Neural cell (in vitro differentiated cells): ENCODE data around the gene ITM2B. TPM values are rescaled to one million over a fixed set of nuclear protein-coding genes. Genes with fewer than 3 reads are reported as not detected.

Experiments used
- H2AFZ ChIP-seq: fragments of 200-600, 300-800 bp; sonication (generic), shearing (Covaris generic); 2 replicates; pipeline ENCODE4 v1.6.0; 2014; ENCODE audit warnings: low read depth, mild to moderate bottlenecking, antibody characterized with exemption, low read length, moderate library complexity
- H3F3A ChIP-seq: fragments of 200-600 bp; shearing (Covaris generic); 2 replicates; pipeline ENCODE4 v1.6.1; 2016; ENCODE audit warnings: mild to moderate bottlenecking, moderate library complexity, mixed read lengths, antibody characterized with exemption, low read length; ENCODE audit not compliant: insufficient read depth, poor library complexity, severe bottlenecking
- H3K27ac ChIP-seq: fragments of 200-600, 300-800 bp; sonication (generic), shearing (Covaris generic); 2 replicates; pipeline ENCODE4 v1.5.1; 2014; ENCODE audit warnings: mild to moderate bottlenecking, low read length, moderate library complexity
- H3K27me3 ChIP-seq: fragments of 300-800, 200-600 bp; sonication (generic), shearing (Covaris generic); 2 replicates; pipeline ENCODE4 v1.6.0; 2014; ENCODE audit warnings: mild to moderate bottlenecking, low read depth, low read length, moderate library complexity; ENCODE audit not compliant: insufficient read depth
- H3K36me3 ChIP-seq: fragments of 300-800, 200-600 bp; sonication (generic), shearing (Covaris generic); 2 replicates; pipeline ENCODE4 v1.5.1; 2014; ENCODE audit warnings: mild to moderate bottlenecking, antibody characterized with exemption, low read length, moderate library complexity; ENCODE audit not compliant: insufficient read depth
- H3K4me2 ChIP-seq: fragments of 300-800, 200-600 bp; sonication (generic), shearing (Covaris generic); 2 replicates; pipeline ENCODE4 v1.6.0; 2014; ENCODE audit warnings: mild to moderate bottlenecking, low read length
- H3K4me3 ChIP-seq: fragments of 300-800, 200-600 bp; sonication (generic), shearing (Covaris generic); 2 replicates; pipeline ENCODE4 v1.5.1; 2014; ENCODE audit warnings: mild to moderate bottlenecking, low read length, moderate library complexity
- H3K79me2 ChIP-seq: fragments of 200-600 bp; shearing (Covaris generic); replicated peaks from 2 replicates; pipeline ENCODE4 v1.6.0; 2014; ENCODE audit warnings: mild to moderate bottlenecking, low read length, moderate library complexity; ENCODE audit not compliant: insufficient read depth
- H3K9ac ChIP-seq: fragments of 300-800, 200-600 bp; sonication (generic), shearing (Covaris generic); 2 replicates; pipeline ENCODE4 v1.6.1; 2016; ENCODE audit warnings: mild to moderate bottlenecking, low read length, mixed read lengths
- H3K9me2 ChIP-seq: fragments of 200-600 bp; shearing (Covaris generic); 2 replicates; pipeline ENCODE4 v1.6.1; 2016; ENCODE audit warnings: mild to moderate bottlenecking, low read length, mixed read lengths; ENCODE audit not compliant: insufficient read depth
- H3K9me3 ChIP-seq: fragments of 200-600, 300-800 bp; sonication (generic), shearing (Covaris generic); 2 replicates; pipeline ENCODE4 v1.6.1; 2016; ENCODE audit warnings: mild to moderate bottlenecking, mixed run types, low read length, moderate library complexity, mixed read lengths
- H4K20me1 ChIP-seq: fragments of 200-600 bp; shearing (Covaris generic); 2 replicates; pipeline ENCODE4 v1.6.1; 2016; ENCODE audit warnings: mild to moderate bottlenecking, mixed run types; ENCODE audit not compliant: insufficient read depth
- EP300 ChIP-seq: fragments of 450-650 bp; conservative IDR thresholded peaks from 2 replicates; pipeline ENCODE4 v1.6.1; 2014; ENCODE audit warnings: antibody characterized with exemption, mild to moderate bottlenecking, moderate library complexity; ENCODE audit not compliant: poor library complexity, severe bottlenecking
- EZH2 ChIP-seq: fragments of 200-600, 300-800 bp; shearing (Covaris generic), sonication (generic); IDR thresholded peaks from 2 replicates; pipeline ENCODE4 v1.6.1; 2014; ENCODE audit warnings: antibody characterized with exemption, low read length, borderline replicate concordance, mild to moderate bottlenecking; ENCODE audit not compliant: insufficient read depth, poor library complexity, severe bottlenecking
- MXI1 ChIP-seq: fragments of 450-650 bp; conservative IDR thresholded peaks from 2 replicates; pipeline ENCODE4 v1.6.1; 2014; ENCODE audit warnings: antibody characterized with exemption, mild to moderate bottlenecking; ENCODE audit not compliant: poor library complexity, severe bottlenecking
- POLR2AphosphoS5 ChIP-seq: IDR thresholded peaks from 2 replicates; pipeline ENCODE4 v1.6.1; 2012
- RAD21 ChIP-seq: fragments of 450-650 bp; conservative IDR thresholded peaks from 2 replicates; pipeline ENCODE4 v1.6.1; 2014; ENCODE audit warnings: antibody characterized with exemption, mild to moderate bottlenecking, moderate library complexity
- SMC3 ChIP-seq: fragments of 450-650 bp; conservative IDR thresholded peaks from 2 replicates; pipeline ENCODE4 v1.6.1; 2014; ENCODE audit warnings: antibody characterized with exemption, mild to moderate bottlenecking, moderate library complexity; ENCODE audit not compliant: poor library complexity
- TAF1 ChIP-seq: IDR thresholded peaks from 2 replicates; pipeline ENCODE4 v1.6.1; 2012; ENCODE audit warnings: low read depth
- polyA plus RNA-seq: library from polyadenylated mRNA; depleted of rRNA; stranded (reverse); fragments of >200 nt; gene quantifications from 2 replicates; pipeline ENCODE4 v1.2.3, GENCODE V29; 2014
- TF ChIP-seq, protein P1 (sequence below): fragments of 450-650 bp; IDR thresholded peaks from 2 replicates; pipeline ENCODE4 v1.5.1; 2014; ENCODE audit warnings: antibody characterized with exemption, mild to moderate bottlenecking, moderate library complexity; ENCODE audit not compliant: poor library complexity, severe bottlenecking
- TF ChIP-seq, protein P2 (sequence below): IDR thresholded peaks from 2 replicates; pipeline ENCODE4 v1.6.1; 2012; ENCODE audit warnings: borderline replicate concordance

The ITM2B gene
- polyA plus RNA-seq, 1 donor from 2014 or later, result 275 TPM

DNA sequence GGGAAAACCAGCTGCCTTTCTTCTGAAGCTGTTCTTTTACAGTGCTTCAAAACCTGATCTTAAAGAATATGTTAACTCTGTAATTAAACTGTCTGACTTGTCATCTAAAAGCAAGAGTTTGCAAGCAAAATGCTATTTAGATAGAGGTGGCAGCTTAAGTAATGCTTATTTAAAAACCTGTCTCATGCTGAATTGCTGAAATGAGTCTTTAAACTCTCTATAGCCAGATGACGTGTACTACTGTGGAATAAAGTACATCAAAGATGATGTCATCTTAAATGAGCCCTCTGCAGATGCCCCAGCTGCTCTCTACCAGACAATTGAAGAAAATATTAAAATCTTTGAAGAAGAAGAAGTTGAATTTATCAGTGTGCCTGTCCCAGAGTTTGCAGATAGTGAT lies 22.9 kb downstream of the ITM2B start:
- peak overlapping the region; percentile 6 for H3K27ac ChIP-seq
- no peak overlapping the region for H3K9ac ChIP-seq
- no peaks in the 10 kb centered on the region for H4K20me1 ChIP-seq
- no peak overlapping the region for H3K4me3 ChIP-seq
- H3K79me2 ChIP-seq, result peaks cover 5% of the 10 kb centered on the region
- H3K9me3 ChIP-seq, result no peaks in the 10 kb centered on the region
- no peaks in the 10 kb centered on the region for H3K9me2 ChIP-seq
- H3F3A ChIP-seq, result no peaks in the 10 kb centered on the region
- H3K36me3 ChIP-seq, result no peaks in the 10 kb centered on the region
- TF ChIP-seq MXI1 (no peak), SMC3 (no peak), EP300 (peak; percentile 72), POLR2AphosphoS5 (peak; percentile 43), RAD21 (no peak), EZH2 (no peak), TAF1 (no peak)
- TF ChIP-seq, protein P1, sequence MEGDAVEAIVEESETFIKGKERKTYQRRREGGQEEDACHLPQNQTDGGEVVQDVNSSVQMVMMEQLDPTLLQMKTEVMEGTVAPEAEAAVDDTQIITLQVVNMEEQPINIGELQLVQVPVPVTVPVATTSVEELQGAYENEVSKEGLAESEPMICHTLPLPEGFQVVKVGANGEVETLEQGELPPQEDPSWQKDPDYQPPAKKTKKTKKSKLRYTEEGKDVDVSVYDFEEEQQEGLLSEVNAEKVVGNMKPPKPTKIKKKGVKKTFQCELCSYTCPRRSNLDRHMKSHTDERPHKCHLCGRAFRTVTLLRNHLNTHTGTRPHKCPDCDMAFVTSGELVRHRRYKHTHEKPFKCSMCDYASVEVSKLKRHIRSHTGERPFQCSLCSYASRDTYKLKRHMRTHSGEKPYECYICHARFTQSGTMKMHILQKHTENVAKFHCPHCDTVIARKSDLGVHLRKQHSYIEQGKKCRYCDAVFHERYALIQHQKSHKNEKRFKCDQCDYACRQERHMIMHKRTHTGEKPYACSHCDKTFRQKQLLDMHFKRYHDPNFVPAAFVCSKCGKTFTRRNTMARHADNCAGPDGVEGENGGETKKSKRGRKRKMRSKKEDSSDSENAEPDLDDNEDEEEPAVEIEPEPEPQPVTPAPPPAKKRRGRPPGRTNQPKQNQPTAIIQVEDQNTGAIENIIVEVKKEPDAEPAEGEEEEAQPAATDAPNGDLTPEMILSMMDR, result no peak
- TF ChIP-seq, protein P2, sequence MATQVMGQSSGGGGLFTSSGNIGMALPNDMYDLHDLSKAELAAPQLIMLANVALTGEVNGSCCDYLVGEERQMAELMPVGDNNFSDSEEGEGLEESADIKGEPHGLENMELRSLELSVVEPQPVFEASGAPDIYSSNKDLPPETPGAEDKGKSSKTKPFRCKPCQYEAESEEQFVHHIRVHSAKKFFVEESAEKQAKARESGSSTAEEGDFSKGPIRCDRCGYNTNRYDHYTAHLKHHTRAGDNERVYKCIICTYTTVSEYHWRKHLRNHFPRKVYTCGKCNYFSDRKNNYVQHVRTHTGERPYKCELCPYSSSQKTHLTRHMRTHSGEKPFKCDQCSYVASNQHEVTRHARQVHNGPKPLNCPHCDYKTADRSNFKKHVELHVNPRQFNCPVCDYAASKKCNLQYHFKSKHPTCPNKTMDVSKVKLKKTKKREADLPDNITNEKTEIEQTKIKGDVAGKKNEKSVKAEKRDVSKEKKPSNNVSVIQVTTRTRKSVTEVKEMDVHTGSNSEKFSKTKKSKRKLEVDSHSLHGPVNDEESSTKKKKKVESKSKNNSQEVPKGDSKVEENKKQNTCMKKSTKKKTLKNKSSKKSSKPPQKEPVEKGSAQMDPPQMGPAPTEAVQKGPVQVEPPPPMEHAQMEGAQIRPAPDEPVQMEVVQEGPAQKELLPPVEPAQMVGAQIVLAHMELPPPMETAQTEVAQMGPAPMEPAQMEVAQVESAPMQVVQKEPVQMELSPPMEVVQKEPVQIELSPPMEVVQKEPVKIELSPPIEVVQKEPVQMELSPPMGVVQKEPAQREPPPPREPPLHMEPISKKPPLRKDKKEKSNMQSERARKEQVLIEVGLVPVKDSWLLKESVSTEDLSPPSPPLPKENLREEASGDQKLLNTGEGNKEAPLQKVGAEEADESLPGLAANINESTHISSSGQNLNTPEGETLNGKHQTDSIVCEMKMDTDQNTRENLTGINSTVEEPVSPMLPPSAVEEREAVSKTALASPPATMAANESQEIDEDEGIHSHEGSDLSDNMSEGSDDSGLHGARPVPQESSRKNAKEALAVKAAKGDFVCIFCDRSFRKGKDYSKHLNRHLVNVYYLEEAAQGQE, result no peak
- H2AFZ ChIP-seq, result no peak overlapping the region
- H3K4me2 ChIP-seq, result no peak overlapping the region
- H3K27me3 ChIP-seq, result no peaks in the 10 kb centered on the region

DNA sequence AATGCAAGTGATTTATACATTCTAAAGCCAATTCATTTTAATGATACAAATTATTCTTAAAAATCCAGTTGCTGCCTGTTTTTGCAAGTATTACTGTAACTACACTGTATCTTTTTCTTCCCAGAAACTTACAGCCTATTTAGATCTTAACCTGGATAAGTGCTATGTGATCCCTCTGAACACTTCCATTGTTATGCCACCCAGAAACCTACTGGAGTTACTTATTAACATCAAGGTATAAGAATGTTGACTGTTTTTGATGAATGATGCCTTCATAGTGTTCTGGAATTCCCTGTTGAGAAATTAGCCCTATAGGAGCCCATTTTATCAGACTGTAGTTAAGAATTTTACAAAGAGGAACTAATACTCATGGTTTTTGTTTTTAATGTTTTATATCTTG lies 25.0 kb downstream of the ITM2B start:
- Histone ChIP-seq H2AFZ (no peak overlapping the region), H3K9me2 (no peaks in the 10 kb centered on the region), H3F3A (no peaks in the 10 kb centered on the region), H3K36me3 (no peaks in the 10 kb centered on the region), H3K4me3 (no peak overlapping the region), H3K4me2 (no peak overlapping the region), H3K9ac (no peak overlapping the region), H3K9me3 (no peaks in the 10 kb centered on the region), H3K27ac (no peak overlapping the region), H4K20me1 (no peaks in the 10 kb centered on the region), H3K79me2 (no peaks in the 10 kb centered on the region), H3K27me3 (no peaks in the 10 kb centered on the region)
- TF ChIP-seq SMC3 (no peak), RAD21 (no peak)
- TF ChIP-seq, protein P2, result no peak
